HG02884 (cell line): ENCODE data around the gene ZBTB20.
"Not testable (repeated sequence)": the region's sequence is repeated elsewhere in the genome, so short reads cannot be mapped to it uniquely, and the experiment has no call there.

ENCODE experiments used
- ATAC-seq: cut with Tn5 transposase; IDR thresholded peaks from one replicate; pipeline ENCODE4 v1.9.1; 2021; ENCODE audit warnings: mild to moderate bottlenecking, moderate library complexity; ENCODE audit not compliant: unreplicated experiment

Gene ZBTB20

DNA sequence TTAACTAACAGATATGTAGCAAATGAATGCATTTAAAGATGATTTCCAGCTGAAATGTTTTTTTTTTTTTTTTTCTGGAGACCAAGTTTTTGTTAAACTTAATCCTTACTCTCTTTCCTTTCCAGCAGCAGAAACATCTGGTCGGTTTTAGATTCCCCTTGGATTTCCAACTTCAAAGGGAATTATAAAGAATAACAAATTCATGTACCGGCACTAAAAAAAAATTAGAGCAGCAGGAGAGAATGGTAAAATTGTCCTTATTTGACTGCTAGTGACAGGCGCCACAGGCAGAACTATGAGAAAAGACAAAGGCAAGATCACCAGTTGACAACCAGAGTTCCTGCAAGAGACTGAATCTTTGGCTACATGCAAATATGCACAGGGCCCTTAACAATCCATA, 459.9 kb downstream of the ZBTB20 start:
- ATAC-seq, result no peak

DNA sequence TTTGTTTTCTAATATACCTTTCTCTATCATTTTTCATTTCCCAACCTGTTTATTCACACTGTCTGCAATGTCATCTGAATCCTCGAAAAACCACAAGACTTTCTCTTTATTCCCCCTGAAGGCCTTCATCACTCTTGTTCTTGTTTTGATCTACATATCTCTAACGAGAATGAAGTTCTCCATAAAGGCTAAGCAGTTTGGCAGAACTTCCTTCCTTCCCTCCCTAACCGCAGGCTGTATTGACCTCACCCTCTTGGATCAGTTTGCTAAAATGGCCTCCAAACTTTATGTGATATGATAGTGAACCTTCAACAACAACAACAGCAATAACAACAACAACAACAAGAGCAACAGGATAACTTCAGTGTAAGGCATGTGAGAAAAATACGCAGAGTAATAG, 460.5 kb downstream of the ZBTB20 start:
- no peak for ATAC-seq

DNA sequence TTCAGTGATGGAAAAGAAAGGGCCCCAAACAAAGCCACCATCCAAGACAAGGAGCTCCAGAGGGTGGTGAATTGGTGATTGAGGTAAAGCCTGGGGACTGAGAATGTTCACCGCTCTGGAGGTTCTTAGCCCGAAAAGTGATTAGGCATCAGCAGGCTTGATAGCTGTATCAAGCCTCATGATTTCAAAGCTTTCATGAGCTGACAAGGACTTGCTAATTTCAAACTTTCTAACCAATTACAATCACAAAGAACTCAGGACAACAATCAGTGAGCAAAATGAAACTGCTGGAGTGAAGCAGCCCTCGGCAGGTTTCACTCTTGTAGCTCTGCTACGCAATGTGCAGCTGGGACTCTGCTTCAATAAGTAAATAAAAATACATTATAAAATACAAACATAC, 461.9 kb downstream of the ZBTB20 start:
- no peak for ATAC-seq

DNA sequence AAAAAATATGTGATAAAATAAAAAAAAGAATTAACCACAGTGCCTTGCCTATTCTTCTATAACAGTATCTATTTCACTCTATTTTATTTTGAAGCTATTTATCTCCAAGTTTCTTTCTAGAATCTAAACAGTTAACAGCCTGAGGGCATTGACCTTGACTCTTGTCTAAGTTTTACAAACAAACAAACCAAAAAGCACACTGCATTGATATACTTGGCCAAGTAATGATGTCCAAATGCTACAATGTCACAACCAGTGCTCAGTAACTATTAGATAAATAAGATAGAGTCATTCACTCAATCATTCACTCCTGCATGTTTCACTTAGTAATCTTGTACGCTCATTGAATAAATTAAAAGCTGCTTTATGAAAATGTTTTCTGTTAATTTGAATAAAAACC, 466.8 kb downstream of the ZBTB20 start:
- no peak for ATAC-seq

DNA sequence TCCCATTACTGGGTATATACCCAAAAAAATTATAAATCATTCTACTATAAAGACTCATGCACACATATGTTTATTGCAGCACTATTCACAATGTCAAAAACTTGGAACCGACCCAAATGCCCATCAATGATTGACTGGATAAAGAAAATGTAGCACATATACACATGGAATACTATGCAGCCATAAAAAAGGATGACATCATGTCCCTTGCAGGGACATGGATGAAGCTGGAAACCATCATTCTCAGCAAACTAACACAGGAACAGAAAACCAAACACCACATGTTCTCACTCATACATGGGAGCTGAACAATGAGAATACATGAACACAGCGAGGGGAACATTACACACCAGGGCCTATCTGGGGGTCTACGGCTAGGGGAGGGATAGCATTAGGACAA, 467.3 kb downstream of the ZBTB20 start:
- ATAC-seq, result not testable (repeated sequence)

DNA sequence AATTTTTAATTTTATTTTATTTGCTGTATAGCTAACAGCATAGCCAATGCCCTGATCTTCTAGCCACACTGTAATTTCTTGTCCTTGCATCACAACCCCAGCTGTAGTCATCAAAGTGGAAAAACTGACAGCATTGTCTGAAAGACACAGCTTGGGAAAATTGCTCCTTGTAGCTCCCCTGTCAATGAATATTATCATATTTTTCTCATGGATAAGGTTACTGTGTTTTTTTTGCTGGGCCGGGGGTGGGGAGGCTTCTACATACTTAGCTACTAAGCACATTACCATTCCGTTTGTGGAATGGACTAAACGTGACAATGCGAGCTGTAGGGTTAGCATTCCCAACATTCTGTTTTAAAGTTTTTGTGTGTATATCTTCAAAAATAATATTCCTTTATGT, 472.0 kb downstream of the ZBTB20 start:
- ATAC-seq, result no peak

DNA sequence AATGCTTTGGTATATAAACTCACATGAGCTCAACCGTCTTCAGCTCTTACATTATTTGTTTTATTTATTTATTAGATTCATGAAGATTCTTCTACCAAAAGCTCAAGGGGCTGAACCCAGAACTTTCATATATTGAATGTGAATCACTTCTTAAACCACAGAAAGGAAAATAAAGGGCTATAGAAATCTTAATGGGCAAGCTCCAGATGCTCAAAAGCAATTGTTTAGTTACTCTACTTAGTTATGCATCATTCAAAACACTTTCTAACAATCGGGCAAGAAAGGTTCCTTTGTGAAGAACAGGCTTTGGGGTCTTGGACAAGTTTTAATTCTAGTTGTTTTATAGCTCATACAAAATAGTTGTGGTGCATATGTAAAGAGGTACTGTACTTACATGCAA, 473.1 kb downstream of the ZBTB20 start:
- ATAC-seq, result no peak

DNA sequence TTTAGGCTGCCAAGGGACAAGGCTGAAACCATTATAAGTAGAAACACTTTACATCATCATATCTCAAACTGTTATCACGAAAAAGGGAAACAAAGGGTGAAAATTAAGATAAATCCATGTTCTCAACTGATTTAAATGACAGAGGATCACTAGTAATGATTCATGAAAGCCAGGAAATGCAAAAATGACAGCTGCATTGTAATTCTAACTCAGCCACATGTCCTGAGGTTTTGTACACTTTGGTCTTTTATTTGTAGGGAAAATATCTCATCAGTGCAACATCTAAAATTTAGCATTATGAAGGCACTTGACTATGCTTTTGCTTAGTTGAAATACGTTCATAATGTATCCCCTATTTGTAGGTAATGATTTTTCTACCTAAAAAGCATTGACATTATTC, 473.6 kb downstream of the ZBTB20 start:
- ATAC-seq, result no peak

DNA sequence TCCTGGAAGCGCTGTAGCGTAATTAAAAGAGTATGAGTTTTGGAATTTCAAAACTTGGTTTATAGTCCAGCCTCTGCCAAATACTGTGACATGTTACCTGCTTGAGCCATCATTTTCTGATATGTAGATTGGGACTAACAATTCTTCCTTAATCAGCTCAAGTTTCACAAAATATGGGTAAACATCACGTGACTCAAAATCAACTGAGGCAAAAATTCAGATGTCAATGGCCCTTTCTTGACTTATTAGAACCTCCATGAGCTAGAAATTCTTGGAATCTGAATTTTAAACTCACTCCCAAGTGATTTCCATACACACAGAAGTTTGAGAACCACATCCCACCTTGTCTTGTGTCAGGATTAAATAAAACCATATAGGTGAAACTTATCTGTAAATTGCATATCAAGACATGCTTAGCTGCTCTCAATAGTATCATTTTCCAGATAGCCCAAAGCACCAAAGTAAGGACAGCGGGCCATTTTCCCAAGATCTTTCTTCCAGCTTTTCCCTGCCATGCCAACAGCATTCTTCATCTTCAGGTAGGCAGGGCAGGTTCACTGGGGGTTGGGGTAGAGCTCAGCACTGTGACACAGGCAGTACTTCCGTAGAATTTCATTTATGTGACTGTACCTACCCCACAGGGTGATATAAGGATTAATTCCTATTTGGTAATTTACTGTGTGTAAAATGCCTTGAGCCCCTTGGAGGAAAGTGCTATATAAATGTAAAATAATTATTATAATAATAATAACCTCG, 474.2 kb downstream of the ZBTB20 start:
- ATAC-seq, result no peak

DNA sequence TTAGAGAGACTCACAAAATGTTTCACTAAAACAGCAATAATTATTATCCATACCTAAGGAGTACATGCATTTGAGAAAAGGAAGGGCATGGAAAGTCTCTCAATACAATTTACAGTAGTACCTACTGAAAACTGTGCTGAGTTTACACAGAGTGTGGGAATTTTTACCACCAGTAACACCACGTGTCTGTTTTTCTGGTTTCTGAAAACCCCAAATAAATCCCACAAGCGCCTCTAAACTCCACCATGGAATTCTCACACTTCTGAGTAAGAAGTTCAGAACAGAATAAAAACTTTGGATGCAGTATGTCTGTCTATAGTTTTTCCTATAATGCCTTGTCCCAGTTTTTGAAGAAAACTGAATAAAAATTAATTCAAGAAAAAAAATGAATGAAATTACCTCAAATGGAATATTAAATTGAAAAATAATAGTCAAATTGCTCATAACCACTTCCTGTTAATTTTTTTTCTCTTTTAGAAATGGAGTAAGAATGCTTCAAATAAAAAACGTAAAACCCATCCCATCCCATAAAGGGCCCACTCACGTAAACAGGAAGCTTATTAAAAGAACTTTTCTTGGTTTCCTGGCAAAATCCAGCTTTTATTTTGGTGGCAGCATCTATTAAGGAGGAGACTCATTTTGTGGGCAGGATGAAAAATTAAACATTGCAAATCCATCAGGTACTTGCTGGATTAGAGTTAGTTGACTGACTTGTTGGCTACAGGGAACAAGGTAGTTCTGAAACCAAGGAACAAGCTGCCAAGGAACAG, 475.2 kb downstream of the ZBTB20 start:
- ATAC-seq, result no peak

DNA sequence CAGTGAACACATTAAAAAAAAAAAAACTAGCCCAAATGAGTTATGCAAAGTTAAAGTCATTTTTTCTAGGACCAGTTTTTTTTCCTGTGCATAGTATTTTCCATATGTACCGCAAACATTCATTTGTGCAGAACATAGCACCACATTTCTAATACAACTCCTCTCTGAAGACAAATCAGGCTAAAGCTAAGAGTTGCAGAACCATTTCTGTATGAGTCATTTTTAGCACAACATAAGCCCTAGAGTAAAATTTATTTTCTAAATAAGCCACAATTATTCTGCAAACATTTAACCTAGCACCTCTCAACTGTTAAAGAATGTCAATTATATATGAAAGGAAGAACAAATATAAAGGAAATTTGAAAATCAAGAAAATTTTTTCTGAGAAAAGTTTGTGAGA, 477.5 kb downstream of the ZBTB20 start:
- ATAC-seq, result no peak

DNA sequence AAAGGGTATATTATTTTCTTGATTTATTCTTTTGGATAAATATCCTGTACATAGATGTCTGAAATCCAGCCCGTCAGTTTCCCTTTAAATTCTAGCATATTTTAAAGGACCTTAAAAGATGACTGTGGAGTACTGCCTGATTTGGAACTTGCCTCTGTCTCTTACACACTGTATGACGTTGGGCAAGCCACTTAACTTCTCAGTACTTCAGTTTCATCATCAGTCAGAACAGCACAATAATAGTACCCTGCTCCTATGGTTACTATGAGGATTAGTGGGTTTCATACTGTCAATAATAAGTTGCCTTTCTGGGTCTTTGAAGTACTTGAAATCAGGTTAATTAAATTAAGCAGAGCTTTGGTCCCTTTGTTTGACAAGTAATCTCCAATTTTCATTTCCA, 479.0 kb downstream of the ZBTB20 start:
- no peak for ATAC-seq

DNA sequence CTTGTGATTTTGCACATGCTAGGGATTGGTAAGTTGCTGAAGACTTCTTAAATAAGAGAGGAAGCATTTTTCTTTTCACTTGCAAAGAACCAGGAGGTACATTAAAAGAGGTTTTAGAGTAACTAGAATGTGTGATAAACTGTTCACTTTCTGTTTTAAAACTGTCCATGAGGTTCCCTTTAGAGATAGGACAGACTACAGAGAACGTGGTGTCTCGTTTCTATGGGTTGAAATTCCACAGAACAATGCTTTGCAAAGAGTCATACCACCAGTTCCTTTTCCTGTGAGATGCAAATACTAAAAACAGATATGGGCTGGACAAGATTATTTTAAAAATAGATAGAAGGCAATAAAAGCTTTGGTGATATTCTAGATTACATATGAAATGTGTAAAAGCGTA, 480.5 kb downstream of the ZBTB20 start:
- ATAC-seq, result no peak

DNA sequence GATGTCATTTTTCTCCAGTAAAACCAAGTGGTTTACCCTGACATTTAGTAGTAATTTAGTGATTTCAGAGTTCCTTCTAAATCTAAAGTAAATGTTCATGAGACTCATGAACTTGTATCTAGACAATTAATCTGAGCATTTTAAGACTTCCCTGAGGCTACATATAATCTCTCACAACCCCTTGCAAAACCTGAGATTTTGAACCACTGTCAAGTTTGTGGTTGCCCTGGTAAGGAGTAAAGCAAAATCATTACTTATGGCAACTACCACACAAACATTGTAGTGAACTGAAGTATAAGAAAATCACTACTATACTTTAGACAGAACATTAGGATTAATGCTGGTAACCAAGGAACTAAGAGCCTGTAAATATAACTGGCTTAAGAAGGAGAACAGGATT, 483.1 kb downstream of the ZBTB20 start:
- no peak for ATAC-seq

DNA sequence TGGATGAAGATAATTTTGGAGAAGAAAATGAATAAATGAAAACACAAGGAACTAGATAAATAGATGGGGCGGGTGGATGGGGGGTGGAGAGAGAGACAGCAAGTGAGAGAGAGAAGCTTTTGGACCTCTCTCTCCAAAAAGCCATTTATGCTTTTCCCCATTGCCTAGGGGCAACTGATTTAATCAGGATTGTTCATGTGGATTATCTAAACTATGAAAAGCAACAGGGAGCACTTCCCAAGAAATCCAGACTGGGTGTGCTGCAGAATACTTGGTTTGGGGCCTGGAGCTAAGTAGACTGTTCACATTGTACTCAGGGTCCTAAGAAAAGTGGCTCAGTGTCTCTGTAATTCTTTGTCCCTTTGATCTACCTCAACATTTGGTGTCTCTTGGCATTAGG, 486.3 kb downstream of the ZBTB20 start:
- ATAC-seq, result no peak

DNA sequence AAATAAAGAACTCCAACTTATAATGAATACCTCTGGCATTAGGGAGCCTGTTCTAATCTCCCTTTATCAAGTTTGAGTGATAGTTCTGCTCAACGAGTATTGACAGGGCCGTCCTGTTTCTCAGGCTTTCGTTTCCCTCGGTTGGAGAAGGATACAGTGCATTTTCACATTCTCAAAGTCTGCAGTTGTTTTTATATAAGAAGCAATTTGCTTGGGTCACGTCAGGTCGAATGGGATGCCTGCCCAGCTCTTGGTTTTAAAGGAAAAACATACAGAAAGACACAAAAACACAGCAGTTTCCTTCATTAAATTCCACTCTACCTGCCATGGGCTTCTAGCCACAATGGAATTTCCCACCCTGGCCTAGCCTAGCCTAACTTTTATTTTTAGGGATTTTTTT, 487.0 kb downstream of the ZBTB20 start:
- ATAC-seq, result no peak

DNA sequence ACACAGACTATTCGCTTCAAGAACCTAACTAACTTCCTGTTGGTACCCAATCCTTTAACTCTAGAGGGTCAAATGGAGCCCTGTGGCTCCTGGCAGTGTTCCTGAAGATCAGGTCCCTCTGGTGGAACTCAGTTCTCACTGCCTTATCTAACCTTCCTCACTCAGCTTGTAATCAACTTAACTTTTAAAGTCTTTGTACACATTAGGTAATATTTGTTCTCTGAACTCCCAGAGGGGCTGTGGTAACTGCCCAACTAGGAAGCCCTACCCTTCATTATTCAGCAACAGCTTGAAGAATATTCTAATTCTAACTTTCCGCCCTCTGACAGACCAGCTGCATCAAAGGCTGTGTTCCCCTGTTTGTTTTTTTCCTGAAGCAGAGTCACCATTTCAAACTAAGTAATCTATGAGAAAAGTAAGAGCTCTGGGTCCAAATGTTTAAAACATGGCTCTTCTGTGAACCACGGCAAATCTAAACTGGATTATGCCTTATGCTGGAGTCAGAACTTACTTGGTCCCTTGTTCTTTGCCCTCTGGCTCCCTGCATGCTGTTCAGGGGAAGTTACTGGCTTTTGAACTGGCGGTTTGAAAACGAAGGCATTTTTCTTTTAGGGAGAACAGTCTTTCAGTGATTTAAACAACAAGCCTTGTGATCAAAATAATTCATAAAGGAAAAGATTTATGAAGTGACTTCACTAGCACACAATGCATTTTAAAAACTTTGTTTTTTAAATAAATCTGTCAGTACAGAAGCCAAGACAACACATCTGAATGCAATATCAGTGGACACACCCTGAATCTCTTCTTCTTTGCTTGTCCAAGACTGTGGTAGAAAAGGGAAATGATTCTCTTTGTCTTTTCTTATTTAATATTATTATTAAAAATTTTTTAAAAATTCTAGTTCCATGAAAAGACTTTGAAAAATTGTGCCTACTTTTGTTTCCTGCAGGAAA, 487.7 kb downstream of the ZBTB20 start:
- ATAC-seq, result no peak

DNA sequence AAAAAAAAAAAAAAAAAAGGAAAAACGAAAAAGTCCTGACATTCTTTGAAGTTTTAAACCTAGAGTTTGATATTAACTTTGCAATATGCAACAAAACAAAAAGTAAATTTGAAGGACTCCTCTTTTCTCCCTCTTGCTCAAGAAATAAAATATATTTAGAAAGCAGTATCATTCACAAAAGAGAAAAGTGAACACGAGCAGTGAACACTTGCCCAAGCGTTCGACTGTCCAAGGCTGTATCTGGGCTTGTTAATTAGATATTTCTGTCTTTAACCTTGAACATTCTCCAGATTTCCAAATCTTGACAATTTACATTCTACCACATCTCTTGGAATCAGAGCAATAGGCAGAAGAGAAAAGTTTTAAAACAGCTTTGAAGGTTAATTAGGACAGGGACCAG, 495.5 kb downstream of the ZBTB20 start:
- ATAC-seq, result no peak

DNA sequence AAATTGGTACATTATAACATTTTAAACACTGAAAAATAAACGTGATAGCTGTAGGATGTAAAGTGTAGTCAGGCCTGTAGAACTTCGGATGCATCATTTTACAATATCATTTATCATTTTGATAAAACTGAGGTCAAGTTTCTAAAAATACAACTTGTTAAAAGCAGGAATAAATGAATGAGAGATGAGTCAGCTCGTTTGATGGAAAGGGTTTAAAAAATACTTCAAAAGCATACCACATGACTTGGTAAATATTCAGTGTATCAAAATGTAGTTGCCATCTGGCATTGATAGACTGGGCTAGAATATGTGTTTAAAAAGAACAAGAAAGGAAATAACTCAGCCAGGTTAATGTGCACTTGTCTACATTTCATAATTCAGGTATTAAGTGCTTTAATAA, 496.3 kb downstream of the ZBTB20 start:
- no peak for ATAC-seq

DNA sequence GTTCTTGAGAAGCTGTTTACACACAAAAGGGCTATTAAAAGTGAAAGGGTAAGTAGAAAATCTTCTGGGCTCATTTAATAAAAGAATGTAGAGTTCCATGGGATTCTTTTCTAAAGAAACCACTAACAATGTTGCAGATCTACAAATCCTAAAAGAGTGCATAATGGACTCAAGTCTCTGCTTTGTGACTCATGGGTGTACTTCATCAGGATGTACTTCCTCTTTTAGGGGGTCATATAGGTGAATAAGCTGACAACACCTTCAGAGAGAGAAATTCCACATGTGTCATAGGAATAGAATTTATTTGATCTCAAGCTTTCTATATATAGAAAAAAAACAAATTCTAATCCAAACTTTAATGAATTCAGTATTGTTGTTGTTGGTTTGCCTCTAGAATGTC, 497.8 kb downstream of the ZBTB20 start:
- no peak for ATAC-seq

DNA sequence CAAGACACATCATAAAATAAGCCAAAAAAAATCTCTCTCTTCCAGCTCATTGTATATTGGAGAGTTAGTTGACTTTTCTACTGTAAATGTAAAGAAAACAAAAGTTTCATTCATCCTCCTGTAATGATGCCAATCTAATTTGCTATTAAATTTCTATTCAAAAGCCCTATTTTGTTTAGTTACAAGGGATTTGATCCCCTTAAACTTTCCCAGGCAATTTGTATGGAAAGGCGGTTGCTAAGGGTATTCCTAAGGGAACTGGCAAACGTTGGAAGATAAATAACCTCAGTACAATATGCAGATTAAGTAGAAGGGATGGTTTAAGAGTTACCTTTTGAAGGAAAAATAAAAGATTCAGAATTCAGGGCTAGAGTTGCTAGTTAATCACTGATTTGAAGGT, 500.6 kb downstream of the ZBTB20 start:
- ATAC-seq, result no peak
